Activated T-cell treated with anti-CD3 and anti-CD28 coated beads, Interleukin-2, amount 50 U/mL, for 72 hours (primary cell): ENCODE data around the gene LEAP2. TPM values are rescaled to one million over a fixed set of nuclear protein-coding genes. Genes with fewer than 3 reads are reported as not detected.

Experiments
- ATAC-seq, 2 donors: fragments of 150-1000 bp; cut with Tn5 transposase; replicated peaks in 1 of 2; 2 replicates each; pipeline ENCODE4 v1.10.0; 2021; ENCODE audit warnings: moderate library complexity in 2 of 2, mild to moderate bottlenecking in 1 of 2
- DNase-seq, 2 donors: peaks; one replicate each; pipeline ENCODE4 v3.0.0; 2021 to 2022; ENCODE audit warnings: mixed read lengths in 1 of 2
- H3K27ac Mint-ChIP-seq: one replicate; pipeline ENCODE4 v1.8.0; 2022; ENCODE audit warnings: mild to moderate bottlenecking, moderate library complexity, mixed read lengths
- H3K27me3 Mint-ChIP-seq: one replicate; pipeline ENCODE4 v1.8.0; 2022; ENCODE audit warnings: low read depth, mixed read lengths
- H3K36me3 Mint-ChIP-seq, 2 donors: one replicate each; pipeline ENCODE4 v1.8.0; 2022; ENCODE audit warnings: mixed read lengths in 2 of 2, mild to moderate bottlenecking in 1 of 2; ENCODE audit not compliant: insufficient read depth in 2 of 2
- H3K4me1 Mint-ChIP-seq: one replicate; pipeline ENCODE4 v1.8.0; 2022; ENCODE audit warnings: low read depth, mixed read lengths
- H3K4me3 Mint-ChIP-seq, 2 donors: one replicate each; pipeline ENCODE4 v1.8.0; 2022; ENCODE audit warnings: mild to moderate bottlenecking in 2 of 2, mixed read lengths in 2 of 2, moderate library complexity in 2 of 2
- H3K9me3 Mint-ChIP-seq, 2 donors: one replicate each; pipeline ENCODE4 v1.8.0; 2022; ENCODE audit warnings: mixed read lengths in 2 of 2
- total RNA-seq, 2 donors: library from RNA; stranded (reverse); gene quantifications; one replicate each; pipeline ENCODE4 v1.2.3, GENCODE V29; 2022

Gene LEAP2
- total RNA-seq, 2 donors from 2014 or later = 5.0 to 7.2 TPM

DNA sequence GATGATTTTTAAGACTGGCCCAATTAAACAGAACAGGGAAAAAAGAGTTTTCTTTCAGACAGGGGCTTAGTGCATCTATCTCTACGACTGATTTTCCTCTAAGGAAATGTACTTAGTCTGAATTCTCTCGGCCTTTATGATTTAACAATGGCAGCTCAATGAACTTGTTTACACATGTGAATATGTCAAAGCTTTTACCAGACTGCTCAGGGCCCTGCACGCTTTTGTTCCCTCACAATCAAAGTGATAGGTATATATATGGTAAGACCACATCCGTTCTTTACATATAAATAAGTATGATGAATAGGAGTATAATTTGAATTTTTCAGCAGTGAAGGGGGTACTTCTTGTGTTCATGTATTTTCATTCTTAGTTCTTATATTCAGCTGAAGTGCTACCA is 27.6 kb downstream of the LEAP2 start:
- Mint-ChIP-seq H3K4me3 (no peak overlapping the region), H3K4me1 (no peaks in the 10 kb centered on the region), H3K9me3 (no peaks in the 10 kb centered on the region), H3K36me3 (peaks cover 4 to 15% of the 10 kb centered on the region in 2 donors), H3K27me3 (no peaks in the 10 kb centered on the region), H3K27ac (no peak overlapping the region)
- DNase-seq (no peak), ATAC-seq (no peak)

- Mint-ChIP-seq H3K9me3 (no peaks in the 10 kb centered on the region), H3K27me3 (no peaks in the 10 kb centered on the region), H3K27ac (no peak overlapping the region), H3K4me3 (no peak overlapping the region), H3K4me1 (no peaks in the 10 kb centered on the region), H3K36me3 (peaks cover 2 to 10% of the 10 kb centered on the region in 2 donors)
- DNase-seq = no peak
- ATAC-seq = no peak
These were observed 28.3 kb downstream of the LEAP2 start for GRCh38 chr5:132901730-132902129.

GRCh38 chr5:132905938-132906337 is 32.5 kb downstream of the LEAP2 start:
- Mint-ChIP-seq H3K36me3 (peaks cover 0 to 4% of the 10 kb centered on the region in 2 donors), H3K27me3 (no peaks in the 10 kb centered on the region), H3K4me1 (no peaks in the 10 kb centered on the region), H3K4me3 (no peak overlapping the region), H3K27ac (no peak overlapping the region), H3K9me3 (no peaks in the 10 kb centered on the region)
- ATAC-seq (no peak), DNase-seq (no peak)

DNA sequence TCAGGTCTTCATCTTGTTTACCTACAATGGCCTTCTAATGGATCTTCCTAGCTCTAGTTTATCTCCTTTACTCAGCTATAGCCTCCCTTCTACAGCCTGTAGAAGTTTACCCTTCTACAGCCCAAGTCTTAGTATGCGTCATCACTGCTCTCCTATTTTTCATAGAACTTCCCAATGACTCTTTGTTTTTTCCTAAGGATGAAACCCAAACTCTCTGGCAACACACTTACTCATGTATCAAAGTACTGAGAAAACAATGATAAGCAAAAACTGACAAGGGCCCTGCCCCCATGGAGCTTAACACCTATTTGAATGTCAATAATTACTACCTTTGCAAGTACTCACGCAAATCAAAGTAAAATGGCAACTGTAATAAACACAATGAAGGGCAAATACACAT is 33.7 kb downstream of the LEAP2 start:
- H3K27me3 Mint-ChIP-seq = no peaks in the 10 kb centered on the region
- no peak overlapping the region for H3K27ac Mint-ChIP-seq
- peaks cover 0 to 6% of the 10 kb centered on the region in 2 donors for H3K36me3 Mint-ChIP-seq
- ATAC-seq = no peak
- no peaks in the 10 kb centered on the region for H3K4me1 Mint-ChIP-seq
- H3K4me3 Mint-ChIP-seq = no peak overlapping the region
- no peak for DNase-seq
- H3K9me3 Mint-ChIP-seq = no peaks in the 10 kb centered on the region

DNA sequence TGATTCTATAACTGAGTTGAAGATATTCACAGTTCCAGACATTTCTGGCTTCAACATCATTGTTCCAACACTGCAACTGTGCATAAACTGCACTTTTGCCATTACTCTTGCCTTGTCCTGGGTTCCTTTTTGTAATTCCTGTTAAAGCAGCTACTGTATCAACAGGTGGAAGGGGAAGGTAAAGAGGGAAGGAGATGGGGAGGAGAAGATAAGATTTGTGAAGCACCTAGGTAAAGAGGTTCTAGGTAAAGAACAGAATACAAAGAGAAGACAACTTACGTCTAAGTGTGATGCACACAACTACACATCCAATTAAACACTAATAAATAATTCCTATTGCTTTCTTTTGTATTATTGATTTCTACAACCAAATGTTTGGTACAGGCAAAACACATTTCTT is 36.2 kb downstream of the LEAP2 start:
- DNase-seq (no peak), ATAC-seq (no peak)
- Mint-ChIP-seq H3K4me3 (no peak overlapping the region), H3K9me3 (no peaks in the 10 kb centered on the region), H3K4me1 (no peaks in the 10 kb centered on the region), H3K27ac (no peak overlapping the region), H3K36me3 (peaks cover 0 to 6% of the 10 kb centered on the region in 2 donors), H3K27me3 (no peaks in the 10 kb centered on the region)

DNA sequence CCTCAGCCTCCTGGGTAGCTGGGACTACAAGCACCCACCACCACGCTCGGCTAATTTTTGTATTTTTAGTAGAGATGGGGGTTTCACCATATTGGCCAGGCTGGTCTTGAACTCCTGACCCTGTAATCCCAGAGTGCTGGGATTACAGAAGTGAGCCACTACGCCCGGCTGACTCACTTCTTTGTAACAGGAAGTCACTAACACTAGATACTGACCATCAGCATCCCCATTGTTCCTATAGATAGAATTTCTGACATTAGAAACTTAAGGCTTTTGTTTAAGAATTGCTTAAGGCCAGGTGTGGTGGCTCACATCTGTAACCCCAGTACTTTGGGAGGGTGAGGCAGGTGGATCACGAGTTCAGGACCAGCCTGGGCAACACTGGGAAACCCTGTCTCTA is 42.2 kb downstream of the LEAP2 start:
- H3K9me3 Mint-ChIP-seq = no peaks in the 10 kb centered on the region

GRCh38 chr5:132916086-132916485 is 42.6 kb downstream of the LEAP2 start:
- DNase-seq (no peak), ATAC-seq (no peak)
- Mint-ChIP-seq H3K4me3 (no peak overlapping the region), H3K4me1 (no peaks in the 10 kb centered on the region), H3K9me3 (no peaks in the 10 kb centered on the region), H3K36me3 (peaks cover 0 to 13% of the 10 kb centered on the region in 2 donors), H3K27me3 (no peaks in the 10 kb centered on the region), H3K27ac (no peak overlapping the region)

More for the DNA sequence above, 42.2 kb downstream of the LEAP2 start:
- Mint-ChIP-seq H3K36me3 (peaks cover 0 to 13% of the 10 kb centered on the region in 2 donors), H3K4me3 (no peak overlapping the region), H3K27ac (no peak overlapping the region), H3K27me3 (no peaks in the 10 kb centered on the region), H3K4me1 (no peaks in the 10 kb centered on the region)
- ATAC-seq (no peak), DNase-seq (no peak)

Other genes with a start within 250 kb of the LEAP2 start
- gene IL13, start 215.5 kb upstream of the LEAP2 start, total RNA-seq = 10 to 100 TPM in 1 of 2 donors, 1 to 10 TPM in 1; 8.0 to 16.3 TPM
- gene IL4, start 199.7 kb upstream of the LEAP2 start, total RNA-seq = 1 to 10 TPM; 1.2 to 1.5 TPM
- gene KIF3A, start 136.1 kb upstream of the LEAP2 start, total RNA-seq = 10 to 100 TPM; 20.0 to 26.9 TPM
- 1 to 10 TPM; 3.4 to 4.6 TPM for gene CCNI2, start 126.2 kb upstream of the LEAP2 start, total RNA-seq
- 10 to 100 TPM; 24.7 to 26.4 TPM for gene SEPTIN8, start 96.4 kb upstream of the LEAP2 start, total RNA-seq
- gene SOWAHA, start 60.4 kb upstream of the LEAP2 start, total RNA-seq = not detected
- 1 to 10 TPM; 1.1 to 2.1 TPM for gene SHROOM1, start 43.0 kb upstream of the LEAP2 start, total RNA-seq
- 1 to 10 TPM; 1.9 to 2.8 TPM for gene GDF9, start 7.2 kb upstream of the LEAP2 start, total RNA-seq
- gene UQCRQ, start 7.0 kb upstream of the LEAP2 start, total RNA-seq = 100 to 1,000 TPM; 189 TPM
- 10 to 100 TPM; 33.6 to 34.9 TPM for gene AFF4, start 90.0 kb downstream of the LEAP2 start, total RNA-seq
- 10 to 100 TPM; 23.7 to 30.6 TPM for gene ZCCHC10, start 152.9 kb downstream of the LEAP2 start, total RNA-seq
- gene HSPA4, start 178.3 kb downstream of the LEAP2 start, total RNA-seq = 100 to 1,000 TPM; 173 to 213 TPM